ENCODE results near the gene CXCL5.

CXCL5 gene

DNA sequence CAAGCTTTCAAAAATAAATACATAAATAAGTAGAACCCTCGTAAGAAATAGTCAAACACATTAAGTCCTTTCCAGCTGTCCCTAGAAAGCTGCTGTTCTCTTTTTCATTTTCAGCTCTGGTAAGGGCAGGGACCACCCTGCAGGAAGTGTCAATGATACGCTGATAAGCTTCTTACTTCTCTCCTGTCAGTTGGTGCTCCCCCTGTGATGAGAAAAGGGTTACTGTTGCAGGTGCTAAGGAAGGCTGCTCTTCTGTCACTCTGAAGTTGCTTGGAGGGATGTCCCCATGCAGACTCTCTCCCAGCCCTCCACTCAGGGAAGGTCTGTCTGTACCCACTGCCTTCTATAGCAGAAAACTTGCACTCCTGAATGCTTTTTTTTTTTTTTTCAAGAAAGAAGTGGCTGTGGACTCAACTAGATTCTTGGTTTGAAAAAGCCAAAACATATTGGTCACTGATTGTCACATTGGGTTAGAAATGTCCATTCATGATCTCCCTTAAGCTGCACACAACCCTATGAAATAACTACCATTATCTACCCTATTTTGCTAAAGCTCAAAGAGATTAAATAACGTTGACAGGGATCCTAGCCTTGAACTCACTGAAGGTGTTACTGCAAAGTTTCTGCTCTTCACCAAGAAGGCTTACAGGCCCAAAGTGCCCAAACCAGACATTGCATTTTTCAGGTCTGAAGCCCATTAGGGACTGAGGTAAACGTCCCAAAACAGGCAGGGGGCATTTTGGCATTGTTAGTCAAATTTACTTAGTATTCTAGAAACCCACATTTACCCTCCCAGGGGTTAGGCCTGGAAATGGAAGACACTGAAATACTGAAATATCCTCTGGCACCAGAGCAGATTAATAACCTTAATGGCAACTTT is 38.8 kb upstream of the CXCL5 start:
- H3K4me3 ChIP-seq (replicated peaks; ENCODE audit: low read depth, low read length): no peak overlapping the region

GRCh38 chr4:74033739-74034138 is 35.3 kb upstream of the CXCL5 start:
- Histone ChIP-seq H3K4me3 (replicated peaks; ENCODE audit: low read depth, low read length) (no peak overlapping the region), H3K27me3 (replicated peaks; ENCODE audit: control insufficient read depth, insufficient read depth, low read length) (no peaks in the 10 kb centered on the region; the same call in 1 of the 2 replicates), H3K36me3 (ENCODE audit: control insufficient read depth, insufficient read depth, low read length) (no peaks in the 10 kb centered on the region)
- no peak for DNase-seq (ENCODE audit: extremely low read depth, insufficient read length)
- TF ChIP-seq, protein P1, sequence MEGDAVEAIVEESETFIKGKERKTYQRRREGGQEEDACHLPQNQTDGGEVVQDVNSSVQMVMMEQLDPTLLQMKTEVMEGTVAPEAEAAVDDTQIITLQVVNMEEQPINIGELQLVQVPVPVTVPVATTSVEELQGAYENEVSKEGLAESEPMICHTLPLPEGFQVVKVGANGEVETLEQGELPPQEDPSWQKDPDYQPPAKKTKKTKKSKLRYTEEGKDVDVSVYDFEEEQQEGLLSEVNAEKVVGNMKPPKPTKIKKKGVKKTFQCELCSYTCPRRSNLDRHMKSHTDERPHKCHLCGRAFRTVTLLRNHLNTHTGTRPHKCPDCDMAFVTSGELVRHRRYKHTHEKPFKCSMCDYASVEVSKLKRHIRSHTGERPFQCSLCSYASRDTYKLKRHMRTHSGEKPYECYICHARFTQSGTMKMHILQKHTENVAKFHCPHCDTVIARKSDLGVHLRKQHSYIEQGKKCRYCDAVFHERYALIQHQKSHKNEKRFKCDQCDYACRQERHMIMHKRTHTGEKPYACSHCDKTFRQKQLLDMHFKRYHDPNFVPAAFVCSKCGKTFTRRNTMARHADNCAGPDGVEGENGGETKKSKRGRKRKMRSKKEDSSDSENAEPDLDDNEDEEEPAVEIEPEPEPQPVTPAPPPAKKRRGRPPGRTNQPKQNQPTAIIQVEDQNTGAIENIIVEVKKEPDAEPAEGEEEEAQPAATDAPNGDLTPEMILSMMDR (IDR thresholded peaks at IDR 0.05; ENCODE audit: insufficient read depth, low read length, poor library complexity, severe bottlenecking): no peak

More for the DNA sequence above, 38.8 kb upstream of the CXCL5 start:
- H3K27me3 ChIP-seq (replicated peaks; ENCODE audit: control insufficient read depth, insufficient read depth, low read length): no peaks in the 10 kb centered on the region; the same call in none of the 2 replicates
- DNase-seq (ENCODE audit: extremely low read depth, insufficient read length): no peak
- no peaks in the 10 kb centered on the region for H3K36me3 ChIP-seq (ENCODE audit: control insufficient read depth, insufficient read depth, low read length)
- TF ChIP-seq, protein P1 (IDR thresholded peaks at IDR 0.05; ENCODE audit: insufficient read depth, low read length, poor library complexity, severe bottlenecking): no peak

GRCh38 chr4:74032064-74032463 is 33.6 kb upstream of the CXCL5 start:
- Histone ChIP-seq H3K27me3 (replicated peaks; ENCODE audit: control insufficient read depth, insufficient read depth, low read length) (no peaks in the 10 kb centered on the region), H3K36me3 (ENCODE audit: control insufficient read depth, insufficient read depth, low read length) (no peaks in the 10 kb centered on the region), H3K4me3 (replicated peaks; ENCODE audit: low read depth, low read length) (no peak overlapping the region)
- TF ChIP-seq, protein P1 (IDR thresholded peaks at IDR 0.05; ENCODE audit: insufficient read depth, low read length, poor library complexity, severe bottlenecking): no peak
- DNase-seq (ENCODE audit: extremely low read depth, insufficient read length): no peak

- H3K27me3 ChIP-seq (replicated peaks; ENCODE audit: control insufficient read depth, insufficient read depth, low read length): no peaks in the 10 kb centered on the region
- no peak overlapping the region for H3K4me3 ChIP-seq (replicated peaks; ENCODE audit: low read depth, low read length)
- DNase-seq (ENCODE audit: extremely low read depth, insufficient read length): no peak
- TF ChIP-seq, protein P1 (IDR thresholded peaks at IDR 0.05; ENCODE audit: insufficient read depth, low read length, poor library complexity, severe bottlenecking): no peak
- no peaks in the 10 kb centered on the region for H3K36me3 ChIP-seq (ENCODE audit: control insufficient read depth, insufficient read depth, low read length)
Measured at GRCh38 chr4:74031576-74031975, 33.1 kb upstream of the CXCL5 start.

DNA sequence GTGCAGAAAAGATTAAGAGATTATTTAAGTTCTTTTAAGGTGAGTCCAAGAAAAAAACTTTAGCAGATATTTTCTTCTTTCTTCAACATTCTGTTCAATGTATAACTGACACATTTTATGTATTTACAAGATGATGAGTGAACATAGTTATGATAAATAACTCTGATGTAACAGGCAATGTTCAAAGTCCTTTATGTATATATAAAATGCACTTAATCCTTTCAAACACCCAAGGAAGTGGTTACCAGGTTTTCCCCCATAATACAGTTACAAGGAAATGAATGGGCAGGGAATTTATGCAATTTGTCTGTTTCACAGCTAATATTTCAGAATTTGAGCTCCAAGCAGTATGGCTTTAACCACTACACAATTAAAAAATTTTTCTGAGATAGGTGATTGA is 31.8 kb upstream of the CXCL5 start:
- TF ChIP-seq, protein P1 (IDR thresholded peaks at IDR 0.05; ENCODE audit: insufficient read depth, low read length, poor library complexity, severe bottlenecking): no peak
- no peak for DNase-seq (ENCODE audit: extremely low read depth, insufficient read length)
- Histone ChIP-seq H3K4me3 (replicated peaks; ENCODE audit: low read depth, low read length) (no peak overlapping the region), H3K36me3 (ENCODE audit: control insufficient read depth, insufficient read depth, low read length) (no peaks in the 10 kb centered on the region), H3K27me3 (replicated peaks; ENCODE audit: control insufficient read depth, insufficient read depth, low read length) (no peaks in the 10 kb centered on the region)

Data from GM06990 (cell line).